Esophagus muscularis mucosa (tissue), 4 donors: ENCODE results near the gene PXDN. TPM values are rescaled to one million over a fixed set of nuclear protein-coding genes. Genes with fewer than 3 reads are reported as not detected.

Source experiments
- DNase-seq: peaks from one replicate; pipeline ENCODE4 v3.0.0-alpha.2; 2017; ENCODE audit errors: extremely low spot score
- H3K27ac ChIP-seq, 4 donors: fragments of 200-600 bp; sonication (generic); replicated peaks in 1 of 4; 1 replicate in 3 of 4; 2 replicates in 1 of 4; pipeline ENCODE4 v1.5.1; 2016 to 2019; ENCODE audit warnings: mild to moderate bottlenecking in 1 of 4
- H3K27me3 ChIP-seq, 4 donors: fragments of 200-600 bp; sonication (generic); one replicate each; pipeline versions ENCODE4 v1.5.1 to v1.6.0; 2016 to 2019
- H3K36me3 ChIP-seq, 4 donors: fragments of 200-600 bp; sonication (generic); one replicate each; pipeline ENCODE4 v1.5.1; 2016 to 2019
- H3K4me1 ChIP-seq, 4 donors: fragments of 200-600 bp; sonication (generic); one replicate each; pipeline ENCODE4 v1.5.1; 2016 to 2019
- H3K4me3 ChIP-seq, 4 donors: fragments of 200-600 bp; sonication (generic); 1 replicate in 2 of 4; 2 replicates in 2 of 4; pipeline ENCODE4 v1.5.1; 2016 to 2019; ENCODE audit warnings: mild to moderate bottlenecking in 4 of 4, moderate library complexity in 1 of 4
- H3K9me3 ChIP-seq, 4 donors: fragments of 200-600 bp; sonication (generic); 1 replicate in 3 of 4; 2 replicates in 1 of 4; pipeline ENCODE4 v1.5.1; 2016 to 2019
- CTCF ChIP-seq, 3 experiments: fragments of 200-600 bp in 2 of 3; fragments of 450-650 bp in 1 of 3; sonication (generic) in 2 of 3; IDR thresholded peaks; one replicate each; pipeline ENCODE4 v1.5.1; 2017 to 2019; ENCODE audit warnings: antibody characterized with exemption in 3 of 3, mild to moderate bottlenecking in 2 of 3, moderate library complexity in 1 of 3
- EP300 ChIP-seq: sonication (generic); formaldehyde crosslinking; IDR thresholded peaks from one replicate; pipeline ENCODE4 v1.6.1; 2017; ENCODE audit warnings: antibody characterized with exemption
- POLR2A ChIP-seq: fragments of 450-650 bp; IDR thresholded peaks from one replicate; pipeline ENCODE4 v1.6.1; 2017; ENCODE audit warnings: antibody characterized with exemption, moderate library complexity, mild to moderate bottlenecking, low read depth
- POLR2AphosphoS5 ChIP-seq, 2 donors: sonication (generic); formaldehyde crosslinking; IDR thresholded peaks; one replicate each; pipeline ENCODE4 v1.6.1; 2017; ENCODE audit warnings: antibody characterized with exemption in 2 of 2
- WGBS: methylation state at CpG from one replicate; pipeline ENCODE4 v1.1.5; 2018; 5-methylcytosine and 5-hydroxymethylcytosine counted together
- intact Hi-C: fragments of 100-400 bp; cut with DNase I; formaldehyde crosslinking; loops from one replicate; pipeline ENCODE4 v1.15.1; 2023
- total RNA-seq, 4 donors: library from RNA; depleted of rRNA; stranded (reverse); fragments of >200 nt; gene quantifications; one replicate each; pipeline versions ENCODE4 v1.1.0 to v1.2.1, GENCODE V29; 2016

Gene PXDN
- total RNA-seq, 4 donors from 2014 or later: 19.9 to 81.6 (median 50.1) TPM

- DNase-seq: no peak
- Histone ChIP-seq H3K36me3 (peaks cover 7 to 88% (median 80%) of the 10 kb centered on the region in 4 donors), H3K4me1 (peaks cover 0 to 22% (median 21%) of the 10 kb centered on the region in 4 donors), H3K27me3 (no peaks in the 10 kb centered on the region), H3K4me3 (no peak overlapping the region), H3K9me3 (no peaks in the 10 kb centered on the region), H3K27ac (peak overlapping the region in 2 of 4 donors; percentile 10 to 89)
- no peak for TF ChIP-seq EP300
- no peak for TF ChIP-seq CTCF (IDR thresholded peaks at IDR 0.05)
- TF ChIP-seq POLR2A: no peak
- no peak for TF ChIP-seq POLR2AphosphoS5 (IDR thresholded peaks at IDR 0.05)
- 98% methylated on average over 12 of the region's 12 CpGs for WGBS
- intact Hi-C loops: loop anchor here (2.0 to 5.0 kb wide), 2 partner anchors 65 to 140 kb away; no protein-coding TSS in a partner anchor
Observed at GRCh38 chr2:1677821-1678165, 66.5 kb downstream of the PXDN start.

- H3K36me3 ChIP-seq: peaks cover 12 to 89% (median 85%) of the 10 kb centered on the region in 4 donors
- H3K9me3 ChIP-seq: no peaks in the 10 kb centered on the region
- no peak for TF ChIP-seq EP300
- no peak for TF ChIP-seq POLR2AphosphoS5 (IDR thresholded peaks at IDR 0.05)
- TF ChIP-seq POLR2A: no peak
- TF ChIP-seq CTCF (IDR thresholded peaks at IDR 0.05): no peak
- H3K4me1 ChIP-seq: peaks cover 0 to 22% (median 21%) of the 10 kb centered on the region in 4 donors
- no peak overlapping the region for H3K4me3 ChIP-seq
- DNase-seq: no peak
- peak overlapping the region; percentile 84 to 89 (median 88) for H3K27ac ChIP-seq
- no peaks in the 10 kb centered on the region for H3K27me3 ChIP-seq
- intact Hi-C loops: loop anchor here (2.0 to 5.0 kb wide), 2 partner anchors 66 to 140 kb away; no protein-coding TSS in a partner anchor
- WGBS: 91% methylated on average over 33 of the region's 33 CpGs
Observed at GRCh38 chr2:1676913-1677820, 67.1 kb downstream of the PXDN start.

- Histone ChIP-seq H3K4me3 (no peak overlapping the region), H3K4me1 (peaks cover 2 to 22% (median 21%) of the 10 kb centered on the region in 4 donors), H3K9me3 (no peaks in the 10 kb centered on the region), H3K27me3 (no peaks in the 10 kb centered on the region), H3K36me3 (peaks cover 12 to 89% (median 84%) of the 10 kb centered on the region in 4 donors), H3K27ac (peak overlapping the region; percentile 84 to 89 (median 88))
- 83% methylated on average over 25 of the region's 26 CpGs for WGBS
- DNase-seq: no peak
- TF ChIP-seq EP300 (no peak), POLR2A (no peak), POLR2AphosphoS5 (IDR thresholded peaks at IDR 0.05) (peak in 1 of 2 donors; percentile 6)
- intact Hi-C loops: loop anchor here (2.0 to 5.0 kb wide), 2 partner anchors 66 to 141 kb away; no protein-coding TSS in a partner anchor
Observed at GRCh38 chr2:1676091-1676912, 68.0 kb downstream of the PXDN start.

GRCh38 chr2:1675633-1676032 is 68.7 kb downstream of the PXDN start:
- DNase-seq: no peak
- intact Hi-C loops: loop anchor here (2.0 to 5.0 kb wide), 2 partner anchors 67 to 142 kb away; no protein-coding TSS in a partner anchor

More at GRCh38 chr2:1675633-1676032, 68.7 kb downstream of the PXDN start:
- Histone ChIP-seq H3K36me3 (peaks cover 12 to 91% (median 78%) of the 10 kb centered on the region in 4 donors), H3K27ac (peak overlapping the region; percentile 84 to 89 (median 88)), H3K9me3 (no peaks in the 10 kb centered on the region), H3K4me3 (no peak overlapping the region), H3K27me3 (no peaks in the 10 kb centered on the region), H3K4me1 (peaks cover 2 to 22% (median 21%) of the 10 kb centered on the region in 4 donors)
- WGBS: 38% methylated on average over 8 of the region's 8 CpGs
- TF ChIP-seq CTCF (IDR thresholded peaks at IDR 0.05) (peak; percentile 53 to 67 (median 65)), POLR2A (no peak), EP300 (peak; percentile 29), POLR2AphosphoS5 (IDR thresholded peaks at IDR 0.05) (peak; percentile 93 to 94)
